ENCODE results near the gene CAPZB. TPM values are rescaled to one million over a fixed set of nuclear protein-coding genes. Genes with fewer than 3 reads are reported as not detected.

CAPZB gene
- total and polyA plus RNA-seq, 2 experiments from 2014 or later, result 229 to 494 TPM

DNA sequence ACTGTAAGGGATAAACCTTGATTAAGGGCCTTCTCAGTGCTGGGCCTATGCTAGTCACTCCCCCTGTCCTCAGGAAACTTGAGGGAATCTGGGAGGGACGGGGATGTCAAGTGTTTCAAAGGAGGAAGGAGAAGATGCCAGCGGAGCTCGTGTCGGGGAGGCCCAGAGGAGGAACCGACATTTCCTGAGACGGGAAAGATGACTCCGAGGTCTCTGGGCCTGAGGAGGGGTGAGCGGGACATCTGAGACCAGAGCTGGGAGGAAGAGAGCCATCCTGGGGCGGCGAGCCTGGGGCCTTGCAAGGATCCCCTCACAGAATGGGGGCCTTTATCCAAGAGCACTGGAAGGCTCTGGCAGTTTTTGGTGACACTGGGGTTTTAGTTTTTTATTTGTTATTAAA is 162.9 kb downstream of the CAPZB start:
- Histone ChIP-seq H3K9me2 (ENCODE audit: insufficient read depth) (no peaks in the 10 kb centered on the region), H4K20me1 (ENCODE audit: insufficient read depth) (no peaks in the 10 kb centered on the region), H3K27me3 (replicated peaks; ENCODE audit: insufficient read depth) (no peaks in the 10 kb centered on the region), H3K79me2 (ENCODE audit: insufficient read depth) (0 out of 2 replicates have a peak, but pooled peaks cover 12% of the 10 kb centered on the region), H3F3A (ENCODE audit: insufficient read depth) (no peaks in the 10 kb centered on the region), H3K36me3 (ENCODE audit: low read depth) (no peaks in the 10 kb centered on the region; the same call in 1 of the 2 replicates), H2AFZ (no peak overlapping the region), H3K4me3 (no peak overlapping the region), H3K27ac (no peak overlapping the region), H3K4me2 (ENCODE audit: unreplicated experiment) (no peak overlapping the region), H3K9ac (no peak overlapping the region), H3K9me3 (ENCODE audit: low read depth) (no peaks in the 10 kb centered on the region), H3K4me1 (ENCODE audit: insufficient read depth) (no peaks in the 10 kb centered on the region)
- in situ Hi-C loops (cut with MboI), result no loop called here
- DNase-seq, result no peak
- 92 to 97% methylated on average over 10 of the region's 10 CpGs for WGBS, 2 experiments (ENCODE audit: low coverage in 1 of 2, low lambda C conversion rate in 2 of 2, missing lambda C conversion rate in 2 of 2)
- no peak for TF ChIP-seq EZH2phosphoT487 (IDR thresholded peaks at IDR 0.05; ENCODE audit: insufficient read depth, low read depth)
- no peak for TF ChIP-seq EZH2 (IDR thresholded peaks at IDR 0.05; ENCODE audit: insufficient read depth, poor library complexity, severe bottlenecking)

DNA sequence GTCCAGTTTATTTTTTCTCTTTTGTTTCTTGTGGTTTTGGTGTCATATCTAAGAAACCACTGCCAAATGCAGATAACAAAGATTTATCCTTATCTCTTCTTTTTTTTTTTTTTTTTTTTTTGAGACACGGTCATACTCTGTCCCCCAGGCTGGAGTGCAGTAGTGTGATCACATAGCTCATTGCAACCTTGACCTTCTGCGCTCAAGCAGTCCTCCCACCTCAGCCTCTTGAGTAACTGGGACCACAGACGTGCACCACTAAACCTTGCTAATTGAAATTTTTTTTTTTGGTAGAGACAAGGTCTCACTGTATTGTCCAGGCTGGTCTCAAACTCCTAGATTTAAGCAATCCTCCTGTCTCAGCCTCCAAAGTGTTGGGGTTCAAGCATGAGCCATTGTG is 164.3 kb downstream of the CAPZB start:
- no peaks in the 10 kb centered on the region; the same call in 1 of the 2 replicates for H3K36me3 ChIP-seq (ENCODE audit: low read depth)
- H3K27me3 ChIP-seq (replicated peaks; ENCODE audit: insufficient read depth), result no peaks in the 10 kb centered on the region
- H3K9ac ChIP-seq, result no peak overlapping the region
- in situ Hi-C loops (cut with MboI), result no loop called here
- no peak for DNase-seq
- 95 to 100% methylated on average over 3 of the region's 3 CpGs for WGBS, 2 experiments (ENCODE audit: low coverage in 1 of 2, low lambda C conversion rate in 2 of 2, missing lambda C conversion rate in 2 of 2)
- H2AFZ ChIP-seq, result no peak overlapping the region
- no peak overlapping the region for H3K4me3 ChIP-seq
- H3F3A ChIP-seq (ENCODE audit: insufficient read depth), result no peaks in the 10 kb centered on the region
- peaks cover 17% of the 10 kb centered on the region; the same call in 1 of the 2 replicates for H3K79me2 ChIP-seq (ENCODE audit: insufficient read depth)
- H4K20me1 ChIP-seq (ENCODE audit: insufficient read depth), result no peaks in the 10 kb centered on the region
- H3K9me3 ChIP-seq (ENCODE audit: low read depth), result no peaks in the 10 kb centered on the region
- no peaks in the 10 kb centered on the region for H3K4me1 ChIP-seq (ENCODE audit: insufficient read depth)
- no peak overlapping the region for H3K4me2 ChIP-seq (ENCODE audit: unreplicated experiment)
- H3K27ac ChIP-seq, result no peak overlapping the region
- H3K9me2 ChIP-seq (ENCODE audit: insufficient read depth), result no peaks in the 10 kb centered on the region
- TF ChIP-seq EZH2 (IDR thresholded peaks at IDR 0.05; ENCODE audit: insufficient read depth, poor library complexity, severe bottlenecking) (no peak), EZH2phosphoT487 (IDR thresholded peaks at IDR 0.05; ENCODE audit: insufficient read depth, low read depth) (no peak)

DNA sequence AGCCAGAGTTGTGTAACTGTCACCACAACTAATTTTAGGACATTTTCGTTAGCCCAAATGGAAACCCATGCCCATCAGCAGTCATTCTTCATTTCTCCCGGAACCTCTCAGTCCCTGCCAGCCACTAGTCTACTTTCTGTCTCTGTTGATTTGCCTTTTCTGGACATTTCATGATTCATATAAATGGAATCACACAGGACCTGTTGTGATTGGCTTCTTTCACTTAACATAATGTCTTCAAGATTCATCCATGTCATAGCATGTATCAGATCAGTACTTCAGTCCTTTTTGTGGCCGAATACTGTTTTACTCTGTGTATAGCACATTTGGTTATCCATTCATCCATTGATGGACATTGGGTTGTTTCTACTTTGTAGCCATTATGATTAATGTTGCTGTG is 166.1 kb downstream of the CAPZB start:
- no peaks in the 10 kb centered on the region for H3K9me3 ChIP-seq (ENCODE audit: low read depth)
- TF ChIP-seq EZH2phosphoT487 (IDR thresholded peaks at IDR 0.05; ENCODE audit: insufficient read depth, low read depth), result no peak
- no peak for TF ChIP-seq EZH2 (IDR thresholded peaks at IDR 0.05; ENCODE audit: insufficient read depth, poor library complexity, severe bottlenecking)
- in situ Hi-C loops (cut with MboI), result no loop called here
- H3K4me3 ChIP-seq, result no peak overlapping the region
- H3K27me3 ChIP-seq (replicated peaks; ENCODE audit: insufficient read depth), result no peaks in the 10 kb centered on the region
- H3K9ac ChIP-seq, result no peak overlapping the region
- no peaks in the 10 kb centered on the region; the same call in 1 of the 2 replicates for H3K36me3 ChIP-seq (ENCODE audit: low read depth)
- DNase-seq, result no peak
- WGBS, 2 experiments (ENCODE audit: low coverage in 1 of 2, low lambda C conversion rate in 2 of 2, missing lambda C conversion rate in 2 of 2), result 53 to 62% methylated on average over 3 of the region's 3 CpGs
- H3K9me2 ChIP-seq (ENCODE audit: insufficient read depth), result no peaks in the 10 kb centered on the region
- no peaks in the 10 kb centered on the region for H4K20me1 ChIP-seq (ENCODE audit: insufficient read depth)
- H3F3A ChIP-seq (ENCODE audit: insufficient read depth), result no peaks in the 10 kb centered on the region
- H3K27ac ChIP-seq, result no peak overlapping the region
- H3K4me1 ChIP-seq (ENCODE audit: insufficient read depth), result peaks cover 4% of the 10 kb centered on the region; the same call in 1 of the 2 replicates
- no peak overlapping the region for H3K4me2 ChIP-seq (ENCODE audit: unreplicated experiment)
- H2AFZ ChIP-seq, result no peak overlapping the region
- peaks cover 22% of the 10 kb centered on the region for H3K79me2 ChIP-seq (ENCODE audit: insufficient read depth)

DNA sequence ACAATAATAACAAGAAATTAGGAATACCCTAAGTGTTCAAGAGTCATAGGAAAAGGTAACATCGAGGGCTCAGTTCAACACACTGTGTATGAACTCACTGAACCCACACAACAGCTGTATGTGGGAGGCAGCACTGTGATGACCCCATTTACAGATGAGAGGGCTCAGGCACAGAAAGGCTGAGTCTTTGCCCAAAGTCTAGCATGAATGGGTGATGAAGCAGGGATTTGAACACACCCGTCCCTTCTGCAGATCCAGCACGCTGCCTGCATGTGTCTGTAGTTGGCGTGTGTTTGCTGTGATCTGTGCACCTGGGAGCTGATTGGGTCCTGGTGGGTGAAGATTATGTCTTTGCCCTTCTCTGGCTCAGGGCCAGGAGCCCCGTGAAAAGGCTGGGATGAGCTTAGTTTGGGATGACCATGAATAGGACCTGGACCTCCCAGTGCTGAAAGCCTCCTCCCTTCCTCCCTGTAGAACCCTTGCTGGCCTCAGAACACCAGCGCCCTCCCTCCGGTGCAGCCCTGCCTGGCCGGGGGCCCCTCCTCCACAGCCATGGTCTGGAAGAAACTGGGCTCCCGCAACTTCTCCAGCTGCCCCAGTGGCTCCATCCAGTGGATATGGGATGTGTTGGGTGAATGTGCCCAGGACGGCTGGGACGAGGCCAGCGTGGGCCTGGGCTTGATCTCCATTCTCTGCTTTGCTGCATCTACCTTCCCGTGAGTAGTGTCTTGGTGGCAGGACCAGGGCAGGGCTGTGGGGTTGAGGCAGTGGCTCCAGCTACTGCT is 168.0 kb downstream of the CAPZB start:
- H3K4me2 ChIP-seq (ENCODE audit: unreplicated experiment), result no peak overlapping the region
- H3F3A ChIP-seq (ENCODE audit: insufficient read depth), result 0 out of 2 replicates have a peak, but pooled peaks cover 8% of the 10 kb centered on the region
- 78 to 79% methylated on average over 13 of the region's 13 CpGs for WGBS, 2 experiments (ENCODE audit: low coverage in 1 of 2, low lambda C conversion rate in 2 of 2, missing lambda C conversion rate in 2 of 2)
- H2AFZ ChIP-seq, result no peak overlapping the region
- H3K79me2 ChIP-seq (ENCODE audit: insufficient read depth), result peaks cover 26% of the 10 kb centered on the region
- H3K27me3 ChIP-seq (replicated peaks; ENCODE audit: insufficient read depth), result no peaks in the 10 kb centered on the region
- H3K36me3 ChIP-seq (ENCODE audit: low read depth), result no peaks in the 10 kb centered on the region; the same call in 1 of the 2 replicates
- no peak overlapping the region for H3K4me3 ChIP-seq
- H4K20me1 ChIP-seq (ENCODE audit: insufficient read depth), result no peaks in the 10 kb centered on the region
- peaks cover 8% of the 10 kb centered on the region; the same call in 1 of the 2 replicates for H3K4me1 ChIP-seq (ENCODE audit: insufficient read depth)
- TF ChIP-seq EZH2phosphoT487 (IDR thresholded peaks at IDR 0.05; ENCODE audit: insufficient read depth, low read depth) (no peak), EZH2 (IDR thresholded peaks at IDR 0.05; ENCODE audit: insufficient read depth, poor library complexity, severe bottlenecking) (no peak)
- no peaks in the 10 kb centered on the region for H3K9me2 ChIP-seq (ENCODE audit: insufficient read depth)
- DNase-seq, result no peak
- no peak overlapping the region for H3K27ac ChIP-seq
- H3K9me3 ChIP-seq (ENCODE audit: low read depth), result no peaks in the 10 kb centered on the region
- in situ Hi-C loops (cut with MboI), result no loop called here
- H3K9ac ChIP-seq, result no peak overlapping the region
